H9 (cell line): ENCODE measurements around the gene RSPH3. TPM values are rescaled to one million over a fixed set of nuclear protein-coding genes. Genes with fewer than 3 reads are reported as not detected.

Experiments used
- DNase-seq: peaks from one replicate; pipeline ENCODE4 v3.0.0-alpha.2; 2017
- H2AFZ ChIP-seq: one replicate; pipeline ENCODE4 v1.6.1; 2013; ENCODE audit warnings: mild to moderate bottlenecking, low read length, control low read depth, moderate library complexity
- H2AK5ac ChIP-seq: 2 replicates; pipeline ENCODE4 v1.6.1; 2013; ENCODE audit warnings: low read length, control low read depth, mixed read lengths; ENCODE audit not compliant: insufficient read length
- H2BK120ac ChIP-seq: one replicate; pipeline ENCODE4 v1.6.1; 2013; ENCODE audit warnings: low read depth, mild to moderate bottlenecking, low read length, control low read depth, inconsistent platforms; ENCODE audit not compliant: poor library complexity, severe bottlenecking
- H2BK12ac ChIP-seq: 2 replicates; pipeline ENCODE4 v1.6.1; 2013; ENCODE audit warnings: low read length, control low read depth, mixed read lengths, low read depth; ENCODE audit not compliant: insufficient read length
- H2BK15ac ChIP-seq: 2 replicates; pipeline ENCODE4 v1.6.1; 2013; ENCODE audit warnings: low read depth, low read length, control low read depth
- H2BK20ac ChIP-seq: one replicate; pipeline ENCODE4 v1.6.1; 2013; ENCODE audit warnings: low read depth, mild to moderate bottlenecking, low read length, control low read depth, inconsistent platforms; ENCODE audit not compliant: poor library complexity, severe bottlenecking
- H2BK5ac ChIP-seq: 2 replicates; pipeline ENCODE4 v1.6.1; 2013; ENCODE audit warnings: low read length, control low read depth, mixed read lengths; ENCODE audit not compliant: insufficient read length
- H3K14ac ChIP-seq: 2 replicates; pipeline ENCODE4 v1.6.1; 2013; ENCODE audit warnings: low read length, control low read depth; ENCODE audit not compliant: insufficient read depth
- H3K18ac ChIP-seq: 2 replicates; pipeline ENCODE4 v1.6.1; 2013; ENCODE audit warnings: low read depth, mild to moderate bottlenecking, mixed read lengths, low read length, control low read depth; ENCODE audit not compliant: insufficient read length
- H3K23ac ChIP-seq: 2 replicates; pipeline ENCODE4 v1.6.1; 2013; ENCODE audit warnings: low read length, control low read depth, mixed read lengths, low read depth; ENCODE audit not compliant: insufficient read length
- H3K23me2 ChIP-seq: 2 replicates; pipeline ENCODE4 v1.6.1; 2013; ENCODE audit warnings: low read depth, mild to moderate bottlenecking, mixed read lengths, low read length, control low read depth; ENCODE audit not compliant: insufficient read length, poor library complexity, severe bottlenecking
- H3K27ac ChIP-seq: 2 replicates; pipeline ENCODE4 v1.5.1; 2013; ENCODE audit warnings: low read length, control low read depth, mixed read lengths, low read depth; ENCODE audit not compliant: insufficient read length
- H3K27me3 ChIP-seq: 2 replicates; pipeline ENCODE4 v1.6.1; 2013; ENCODE audit warnings: low read length, control low read depth, inconsistent platforms; ENCODE audit not compliant: insufficient read depth
- H3K4ac ChIP-seq: 2 replicates; pipeline ENCODE4 v1.6.1; 2013; ENCODE audit warnings: low read depth, mild to moderate bottlenecking, control low read depth, inconsistent platforms, low read length, moderate library complexity
- H3K4me1 ChIP-seq: 2 replicates; pipeline ENCODE4 v1.6.1; 2013; ENCODE audit warnings: low read length, control low read depth, inconsistent platforms; ENCODE audit not compliant: insufficient read depth
- H3K4me2 ChIP-seq: 2 replicates; pipeline ENCODE4 v1.6.1; 2013; ENCODE audit warnings: low read length, control low read depth, mixed read lengths; ENCODE audit not compliant: insufficient read length, insufficient read depth
- H3K56ac ChIP-seq: 2 replicates; pipeline ENCODE4 v1.6.1; 2013; ENCODE audit warnings: low read depth, mild to moderate bottlenecking, mixed read lengths, low read length, control low read depth; ENCODE audit not compliant: insufficient read length
- H3K79me1 ChIP-seq: 2 replicates; pipeline ENCODE4 v1.6.1; 2013; ENCODE audit warnings: low read depth, mild to moderate bottlenecking, moderate library complexity, low read length, control low read depth, inconsistent platforms; ENCODE audit not compliant: insufficient read depth, poor library complexity, severe bottlenecking
- H3K79me2 ChIP-seq: 2 replicates; pipeline ENCODE4 v1.6.1; 2013; ENCODE audit warnings: low read length, control low read depth, inconsistent platforms; ENCODE audit not compliant: insufficient read depth
- H3K9ac ChIP-seq: 2 replicates; pipeline ENCODE4 v1.6.1; 2013; ENCODE audit warnings: low read length, control low read depth, mixed read lengths; ENCODE audit not compliant: insufficient read length; ENCODE audit errors: extremely low read depth
- H3K9me3 ChIP-seq: one replicate; pipeline ENCODE4 v1.6.1; 2013; ENCODE audit warnings: low read depth, low read length, inconsistent platforms; ENCODE audit not compliant: control insufficient read depth
- H3T11ph ChIP-seq: one replicate; pipeline ENCODE4 v1.6.1; 2013; ENCODE audit warnings: mild to moderate bottlenecking, low read length, control low read depth, inconsistent platforms
- H4K20me1 ChIP-seq: one replicate; pipeline ENCODE4 v1.6.1; 2013; ENCODE audit not compliant: control insufficient read depth, insufficient read length, insufficient read depth
- H4K5ac ChIP-seq: 2 replicates; pipeline ENCODE4 v1.6.1; 2013; ENCODE audit warnings: low read depth, mild to moderate bottlenecking, mixed read lengths, low read length, control low read depth; ENCODE audit not compliant: insufficient read length
- H4K8ac ChIP-seq: replicated peaks from 2 replicates; pipeline ENCODE4 v1.6.1; 2013; ENCODE audit warnings: low read length, control low read depth, mixed read lengths, low read depth; ENCODE audit not compliant: insufficient read length
- H4K91ac ChIP-seq: 2 replicates; pipeline ENCODE4 v1.6.1; 2013; ENCODE audit warnings: low read depth, mild to moderate bottlenecking, moderate library complexity, mixed read lengths, low read length, control low read depth; ENCODE audit not compliant: insufficient read length
- H3K27ac Mint-ChIP-seq, 3 experiments: 2 replicates in 2 of 3; 3 replicates in 1 of 3; pipeline ENCODE4 v1.8.0; 2020 to 2021; ENCODE audit warnings: mixed read lengths in 3 of 3, mild to moderate bottlenecking in 1 of 3, moderate library complexity in 1 of 3
- H3K27me3 Mint-ChIP-seq: 2 replicates; pipeline ENCODE4 v1.8.0; 2021; ENCODE audit warnings: low read depth, mild to moderate bottlenecking, moderate library complexity, mixed read lengths
- H3K36me3 Mint-ChIP-seq, 3 experiments: 2 replicates in 2 of 3; 3 replicates in 1 of 3; pipeline ENCODE4 v1.8.0; 2020 to 2021; ENCODE audit warnings: low read depth in 3 of 3, mixed read lengths in 3 of 3; ENCODE audit not compliant: insufficient read depth in 1 of 3
- H3K4me1 Mint-ChIP-seq, 2 experiments: 2 replicates each; pipeline ENCODE4 v1.8.0; 2020; ENCODE audit warnings: mixed read lengths in 2 of 2
- H3K4me3 Mint-ChIP-seq, 2 experiments: 2 replicates in 1 of 2; 3 replicates in 1 of 2; pipeline ENCODE4 v1.8.0; 2020 to 2021; ENCODE audit warnings: mild to moderate bottlenecking in 2 of 2, mixed read lengths in 2 of 2, moderate library complexity in 1 of 2
- H3K9me3 Mint-ChIP-seq, 2 experiments: 2 replicates in 1 of 2; 3 replicates in 1 of 2; pipeline ENCODE4 v1.8.0; 2020; ENCODE audit warnings: mild to moderate bottlenecking in 2 of 2, mixed read lengths in 2 of 2, moderate library complexity in 1 of 2
- WGBS: extraction: QIAGEN DNeasy Blood & Tissue Kit; methylation state at CpG from one replicate; pipeline ENCODE4 v1.1.7; 2013; ENCODE audit warnings: missing lambda C conversion rate, low lambda C conversion rate, mixed read lengths; ENCODE audit not compliant: insufficient read length; ENCODE audit errors: extremely low coverage; 5-methylcytosine and 5-hydroxymethylcytosine counted together
- total RNA-seq: library from RNA; stranded (reverse); gene quantifications from 2 replicates; pipeline ENCODE4 v1.2.1, GENCODE V29; 2021
- TF ChIP-seq, protein P1 (sequence below): fragments of 200-600 bp; sonication (generic); conservative IDR thresholded peaks from 3 replicates; pipeline ENCODE4 v1.8.0; 2021; ENCODE audit warnings: antibody characterized with exemption, mild to moderate bottlenecking

Gene RSPH3
- total RNA-seq, 1 experiment from 2014 or later = 2.2 TPM

DNA sequence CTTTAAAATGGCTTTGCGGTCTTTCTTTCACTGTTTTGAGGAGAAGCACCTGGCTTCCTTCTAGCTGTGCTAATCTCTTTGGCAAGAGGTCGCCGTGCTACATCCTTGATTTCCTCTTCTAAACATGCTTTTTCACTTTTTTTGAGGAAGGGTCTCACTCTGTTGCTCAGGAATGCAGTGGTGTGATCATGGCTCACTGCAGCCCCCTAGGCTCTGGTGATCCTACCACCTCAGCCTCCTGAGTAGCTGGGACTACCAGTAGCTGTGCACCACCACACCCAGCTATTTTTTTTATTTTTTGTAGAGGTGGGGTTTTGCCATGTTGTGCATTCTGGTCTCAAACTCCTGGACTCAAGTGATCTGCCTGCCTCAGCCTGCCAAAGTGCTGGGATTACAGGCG lies 40.5 kb downstream of the RSPH3 start:
- Histone ChIP-seq H3K79me2 (no peaks in the 10 kb centered on the region), H3K27ac (no peak overlapping the region), H4K5ac (no peak overlapping the region), H4K8ac (no peak overlapping the region), H3K9ac (no peak overlapping the region), H3K56ac (no peak overlapping the region), H2AK5ac (no peak overlapping the region), H3K4ac (no peak overlapping the region), H2AFZ (no peak overlapping the region), H3K9me3 (no peaks in the 10 kb centered on the region), H3K79me1 (no peaks in the 10 kb centered on the region), H4K20me1 (no peaks in the 10 kb centered on the region), H3K27me3 (no peaks in the 10 kb centered on the region), H3K4me1 (no peaks in the 10 kb centered on the region), H2BK15ac (no peak overlapping the region), H3K23me2 (no peaks in the 10 kb centered on the region), H3K23ac (no peak overlapping the region), H2BK5ac (no peak overlapping the region), H3K18ac (no peak overlapping the region), H3K4me2 (no peak overlapping the region), H2BK20ac (no peak overlapping the region), H2BK120ac (no peak overlapping the region), H3K14ac (no peak overlapping the region), H2BK12ac (no peak overlapping the region), H3T11ph (peak overlapping the region; percentile 76), H4K91ac (no peak overlapping the region)
- H3K9me3 Mint-ChIP-seq = peaks cover 0 to 2% of the 10 kb centered on the region in 2 experiments; a peak in 1 of 5 replicates
- WGBS = no CpG with 5 or more reads among the region's 4 CpGs
- peaks cover 2 to 5% of the 10 kb centered on the region in 2 experiments; a peak in 2 of 4 replicates for H3K4me1 Mint-ChIP-seq
- TF ChIP-seq, protein P1, sequence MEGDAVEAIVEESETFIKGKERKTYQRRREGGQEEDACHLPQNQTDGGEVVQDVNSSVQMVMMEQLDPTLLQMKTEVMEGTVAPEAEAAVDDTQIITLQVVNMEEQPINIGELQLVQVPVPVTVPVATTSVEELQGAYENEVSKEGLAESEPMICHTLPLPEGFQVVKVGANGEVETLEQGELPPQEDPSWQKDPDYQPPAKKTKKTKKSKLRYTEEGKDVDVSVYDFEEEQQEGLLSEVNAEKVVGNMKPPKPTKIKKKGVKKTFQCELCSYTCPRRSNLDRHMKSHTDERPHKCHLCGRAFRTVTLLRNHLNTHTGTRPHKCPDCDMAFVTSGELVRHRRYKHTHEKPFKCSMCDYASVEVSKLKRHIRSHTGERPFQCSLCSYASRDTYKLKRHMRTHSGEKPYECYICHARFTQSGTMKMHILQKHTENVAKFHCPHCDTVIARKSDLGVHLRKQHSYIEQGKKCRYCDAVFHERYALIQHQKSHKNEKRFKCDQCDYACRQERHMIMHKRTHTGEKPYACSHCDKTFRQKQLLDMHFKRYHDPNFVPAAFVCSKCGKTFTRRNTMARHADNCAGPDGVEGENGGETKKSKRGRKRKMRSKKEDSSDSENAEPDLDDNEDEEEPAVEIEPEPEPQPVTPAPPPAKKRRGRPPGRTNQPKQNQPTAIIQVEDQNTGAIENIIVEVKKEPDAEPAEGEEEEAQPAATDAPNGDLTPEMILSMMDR = peak; percentile 39; the same call in 2 of the 3 replicates
- 0 out of 7 replicates have a peak, but pooled peaks cover 0 to 8% (median 1%) of the 10 kb centered on the region in 3 experiments for H3K36me3 Mint-ChIP-seq
- no peak for DNase-seq
- no peak overlapping the region for H3K27ac Mint-ChIP-seq
- H3K4me3 Mint-ChIP-seq = no peak overlapping the region
- no peaks in the 10 kb centered on the region for H3K27me3 Mint-ChIP-seq
